Endothelial cell of hepatic sinusoid (primary cell): Measurements from ENCODE around the gene FGF12.

Experiments used
- in situ Hi-C: cut with HindIII; loops from 2 replicates; pipeline ENCODE4 v1.10.0; 2017; ENCODE audit warnings: low sequenced_read_pairs

FGF12 gene

GRCh38 chr3:192365571-192365970 is 361.8 kb downstream of the FGF12 start:
- in situ Hi-C loops = no loop called here

GRCh38 chr3:192364316-192364715 is 363.0 kb downstream of the FGF12 start:
- in situ Hi-C loops = no loop called here

GRCh38 chr3:192354687-192355086 is 372.7 kb downstream of the FGF12 start:
- in situ Hi-C loops = no loop called here

GRCh38 chr3:192352142-192352541 is 375.2 kb downstream of the FGF12 start:
- in situ Hi-C loops = no loop called here

GRCh38 chr3:192351441-192351840 is 375.9 kb downstream of the FGF12 start:
- in situ Hi-C loops = no loop called here

GRCh38 chr3:192340031-192340430 is 387.3 kb downstream of the FGF12 start:
- in situ Hi-C loops = loop anchor here (25.0 kb wide), 1 partner anchor 103 kb away; no protein-coding TSS in a partner anchor

GRCh38 chr3:192339214-192339613 is 388.1 kb downstream of the FGF12 start:
- in situ Hi-C loops = loop anchor here (25.0 kb wide), 1 partner anchor 102 kb away; no protein-coding TSS in a partner anchor

- in situ Hi-C loops = loop anchor here (25.0 kb wide), 1 partner anchor 99 kb away; no protein-coding TSS in a partner anchor
These were observed 391.1 kb downstream of the FGF12 start for GRCh38 chr3:192336286-192336685.

- in situ Hi-C loops = loop anchor here (25.0 kb wide), 1 partner anchor 95 kb away; no protein-coding TSS in a partner anchor
These were observed 394.7 kb downstream of the FGF12 start for GRCh38 chr3:192332386-192333291.

GRCh38 chr3:192331749-192332385 is 395.5 kb downstream of the FGF12 start:
- in situ Hi-C loops = loop anchor here (25.0 kb wide), 1 partner anchor 95 kb away; no protein-coding TSS in a partner anchor

- in situ Hi-C loops = loop anchor here (25.0 kb wide), 1 partner anchor 89 kb away; no protein-coding TSS in a partner anchor
These were observed 400.7 kb downstream of the FGF12 start for GRCh38 chr3:192326656-192327055.

- in situ Hi-C loops = no loop called here
These were observed 409.8 kb downstream of the FGF12 start for GRCh38 chr3:192317564-192317963.

GRCh38 chr3:192313605-192314004 is 413.7 kb downstream of the FGF12 start:
- in situ Hi-C loops = no loop called here

- in situ Hi-C loops = no loop called here
These were observed 419.7 kb downstream of the FGF12 start for GRCh38 chr3:192307631-192308030.

- in situ Hi-C loops = no loop called here
These were observed 424.1 kb downstream of the FGF12 start for GRCh38 chr3:192303235-192303634.

- in situ Hi-C loops = no loop called here
These were observed 424.6 kb downstream of the FGF12 start for GRCh38 chr3:192302721-192303120.

- in situ Hi-C loops = no loop called here
These were observed 427.4 kb downstream of the FGF12 start for GRCh38 chr3:192299921-192300320.

GRCh38 chr3:192296845-192297244 is 430.5 kb downstream of the FGF12 start:
- in situ Hi-C loops = no loop called here

GRCh38 chr3:192284443-192285072 is 442.8 kb downstream of the FGF12 start:
- in situ Hi-C loops = no loop called here

GRCh38 chr3:192281207-192281880 is 446.0 kb downstream of the FGF12 start:
- in situ Hi-C loops = no loop called here

GRCh38 chr3:192279664-192280063 is 447.7 kb downstream of the FGF12 start:
- in situ Hi-C loops = no loop called here
